ENCODE results near the gene DRAM2.

The DRAM2 gene

DNA sequence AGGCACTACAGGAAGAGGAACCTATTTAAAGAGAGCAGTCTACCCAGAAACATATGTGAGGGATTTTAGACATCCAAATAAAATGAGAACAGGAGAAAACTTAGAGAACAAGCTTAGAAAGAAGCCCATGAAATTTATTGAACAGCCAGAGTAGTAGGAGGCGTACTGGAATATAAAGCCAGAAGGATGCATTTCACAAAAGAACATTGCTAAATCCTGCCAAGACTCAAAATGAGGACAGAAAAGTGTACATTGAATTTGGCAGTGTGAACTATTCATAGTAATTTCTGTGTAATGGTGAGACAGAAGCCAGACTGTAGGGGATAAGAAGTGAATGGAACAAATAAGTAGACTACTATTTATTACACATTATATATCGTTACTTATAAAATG lies 22.6 kb upstream of the DRAM2 start:
- intact Hi-C loops (cut with DNase I; ENCODE audit: low total_unique reads), result no loop called here
- H3K9me3 ChIP-seq, result no peaks in the 10 kb centered on the region
- no peak overlapping the region for H3K4me3 ChIP-seq
- TF ChIP-seq, protein P1, sequence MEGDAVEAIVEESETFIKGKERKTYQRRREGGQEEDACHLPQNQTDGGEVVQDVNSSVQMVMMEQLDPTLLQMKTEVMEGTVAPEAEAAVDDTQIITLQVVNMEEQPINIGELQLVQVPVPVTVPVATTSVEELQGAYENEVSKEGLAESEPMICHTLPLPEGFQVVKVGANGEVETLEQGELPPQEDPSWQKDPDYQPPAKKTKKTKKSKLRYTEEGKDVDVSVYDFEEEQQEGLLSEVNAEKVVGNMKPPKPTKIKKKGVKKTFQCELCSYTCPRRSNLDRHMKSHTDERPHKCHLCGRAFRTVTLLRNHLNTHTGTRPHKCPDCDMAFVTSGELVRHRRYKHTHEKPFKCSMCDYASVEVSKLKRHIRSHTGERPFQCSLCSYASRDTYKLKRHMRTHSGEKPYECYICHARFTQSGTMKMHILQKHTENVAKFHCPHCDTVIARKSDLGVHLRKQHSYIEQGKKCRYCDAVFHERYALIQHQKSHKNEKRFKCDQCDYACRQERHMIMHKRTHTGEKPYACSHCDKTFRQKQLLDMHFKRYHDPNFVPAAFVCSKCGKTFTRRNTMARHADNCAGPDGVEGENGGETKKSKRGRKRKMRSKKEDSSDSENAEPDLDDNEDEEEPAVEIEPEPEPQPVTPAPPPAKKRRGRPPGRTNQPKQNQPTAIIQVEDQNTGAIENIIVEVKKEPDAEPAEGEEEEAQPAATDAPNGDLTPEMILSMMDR (IDR thresholded peaks at IDR 0.05), result no peak
- DNase-seq, result no peak
- peaks cover 27 to 40% (median 28%) of the 10 kb centered on the region in 3 donors for H3K36me3 ChIP-seq
- no peaks in the 10 kb centered on the region for H3K4me1 ChIP-seq
- H3K27ac ChIP-seq, result no peak overlapping the region
- H3K27me3 ChIP-seq, result no peaks in the 10 kb centered on the region

DNA sequence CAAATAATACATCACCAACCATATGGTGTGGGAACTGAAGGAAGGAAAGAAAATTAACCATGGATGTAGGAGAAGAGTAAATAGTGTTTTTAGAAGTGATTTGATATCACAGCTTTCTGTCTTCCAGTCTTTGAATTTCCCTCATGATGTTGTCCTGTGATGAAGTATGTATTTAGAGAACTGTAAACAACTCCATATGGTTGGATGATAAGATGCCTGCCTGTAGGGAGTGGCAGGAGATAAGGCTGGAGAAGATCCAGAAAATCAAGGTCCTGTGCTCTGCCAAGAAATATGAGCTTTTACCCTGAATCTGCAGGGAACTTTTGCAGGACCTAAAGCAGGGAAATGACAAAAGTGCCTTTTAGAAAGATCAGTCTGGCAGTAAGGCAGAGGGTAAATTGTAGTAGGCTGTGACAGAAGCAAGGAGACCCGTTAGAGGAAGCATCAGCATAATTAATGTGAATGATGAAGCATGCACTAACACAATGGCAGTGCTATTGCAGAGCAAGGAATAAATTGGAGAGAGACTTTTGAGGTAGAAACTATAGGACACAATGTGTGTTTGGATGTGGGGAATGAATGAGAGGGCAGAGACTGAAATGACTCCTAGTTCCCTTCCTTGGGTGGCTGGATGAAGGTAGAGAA lies 22.1 kb upstream of the DRAM2 start:
- no peaks in the 10 kb centered on the region for H3K9me3 ChIP-seq
- TF ChIP-seq, protein P1 (IDR thresholded peaks at IDR 0.05), result no peak
- no peak for DNase-seq
- no peaks in the 10 kb centered on the region for H3K4me1 ChIP-seq
- intact Hi-C loops (cut with DNase I; ENCODE audit: low total_unique reads), result no loop called here
- no peak overlapping the region for H3K4me3 ChIP-seq
- H3K27ac ChIP-seq, result no peak overlapping the region
- peaks cover 27 to 43% (median 29%) of the 10 kb centered on the region in 3 donors for H3K36me3 ChIP-seq
- H3K27me3 ChIP-seq, result no peaks in the 10 kb centered on the region

DNA sequence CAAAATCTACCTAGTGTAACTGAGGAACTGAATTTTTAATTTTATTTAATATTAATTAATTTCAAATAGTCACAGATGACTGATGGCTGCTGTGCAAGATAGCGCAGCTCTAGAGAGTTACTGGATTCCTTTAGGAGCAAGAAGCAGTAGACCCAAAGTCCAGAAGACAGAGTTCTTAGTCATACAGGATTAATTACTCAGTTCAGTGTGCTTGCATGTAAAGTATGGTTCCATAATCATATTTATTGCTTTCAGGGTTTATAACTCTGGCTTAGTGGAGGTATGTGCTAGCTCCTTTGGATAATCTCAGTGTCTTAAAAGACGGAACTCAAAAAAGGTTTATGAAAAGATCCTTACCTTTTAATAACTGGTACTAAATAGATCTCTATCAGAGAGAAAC lies 17.5 kb upstream of the DRAM2 start:
- TF ChIP-seq, protein P1 (IDR thresholded peaks at IDR 0.05), result no peak
- no peaks in the 10 kb centered on the region for H3K9me3 ChIP-seq
- H3K36me3 ChIP-seq, result peaks cover 30 to 49% (median 34%) of the 10 kb centered on the region in 3 donors
- no peak overlapping the region for H3K4me3 ChIP-seq
- H3K27me3 ChIP-seq, result no peaks in the 10 kb centered on the region
- no peak overlapping the region for H3K27ac ChIP-seq
- DNase-seq, result no peak
- intact Hi-C loops (cut with DNase I; ENCODE audit: low total_unique reads), result no loop called here
- no peaks in the 10 kb centered on the region for H3K4me1 ChIP-seq

DNA sequence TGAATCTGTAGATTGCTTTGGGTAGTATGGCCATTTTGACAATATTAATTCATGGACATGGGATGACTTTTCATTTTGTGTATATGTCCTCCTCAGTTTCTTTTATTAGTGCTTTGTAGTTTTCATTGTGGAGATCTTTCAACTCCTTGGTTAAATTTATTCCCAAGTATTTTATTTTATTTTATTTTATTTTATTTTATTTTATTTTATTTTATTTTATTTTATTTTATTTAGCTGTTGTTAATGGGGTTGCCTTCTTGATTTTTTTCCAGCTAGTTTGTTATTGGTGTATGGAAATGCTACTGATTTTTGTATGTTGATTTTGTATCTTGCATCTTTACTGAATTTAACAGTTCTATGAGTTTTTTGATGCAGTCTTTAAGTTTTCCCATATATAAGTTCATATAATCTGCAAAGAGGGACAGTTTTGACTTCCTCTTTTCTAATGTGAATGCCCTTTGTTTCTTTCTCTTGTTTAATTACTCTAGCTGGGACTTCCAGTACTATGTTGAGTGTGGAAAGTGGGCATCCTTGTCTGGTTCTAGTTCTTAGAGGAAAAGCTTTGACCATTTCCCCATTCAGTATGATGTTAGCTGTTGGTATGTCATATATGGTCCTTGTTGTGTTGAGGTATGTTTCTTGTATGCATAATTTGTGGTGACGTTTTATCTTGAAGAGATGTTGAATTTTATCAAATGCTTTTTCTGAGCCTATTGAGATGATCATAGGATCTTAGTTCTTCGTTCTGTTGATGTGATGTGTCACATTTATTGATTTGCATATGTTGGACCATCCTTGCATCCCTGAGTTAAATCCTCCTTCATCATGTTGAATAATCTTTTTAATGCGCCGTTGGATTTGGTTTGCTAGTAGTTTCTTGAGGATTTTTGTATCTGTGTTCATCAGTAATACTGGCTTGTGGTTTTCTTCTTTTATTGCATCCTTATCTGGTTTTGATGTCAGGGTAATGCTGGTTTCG lies 14.4 kb upstream of the DRAM2 start:
- H3K27me3 ChIP-seq, result no peaks in the 10 kb centered on the region
- H3K9me3 ChIP-seq, result no peaks in the 10 kb centered on the region
- H3K4me1 ChIP-seq, result no peaks in the 10 kb centered on the region
- no peak overlapping the region for H3K27ac ChIP-seq
- TF ChIP-seq, protein P1 (IDR thresholded peaks at IDR 0.05), result no peak
- no peak for DNase-seq
- H3K36me3 ChIP-seq, result peaks cover 21 to 56% (median 28%) of the 10 kb centered on the region in 3 donors
- H3K4me3 ChIP-seq, result no peak overlapping the region
- intact Hi-C loops (cut with DNase I; ENCODE audit: low total_unique reads), result no loop called here

DNA sequence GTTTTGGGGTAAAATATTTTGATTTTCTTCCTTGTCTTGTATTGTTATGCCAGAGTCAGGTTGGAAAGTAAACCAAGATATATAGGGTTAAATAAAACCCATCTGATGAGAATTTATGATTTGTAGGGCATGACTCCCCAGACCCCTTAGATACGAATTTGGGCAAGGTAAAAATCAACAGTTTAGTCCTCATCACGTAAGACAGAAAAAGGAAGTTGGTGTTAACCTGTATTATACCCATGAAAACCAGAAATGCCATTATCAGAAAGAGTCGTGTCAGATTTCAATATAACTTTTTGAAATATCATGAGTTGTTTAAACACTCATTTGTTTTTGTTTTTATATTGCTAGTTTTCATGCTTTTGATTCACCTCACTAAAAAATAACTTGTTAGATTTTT lies 11.9 kb upstream of the DRAM2 start:
- no peaks in the 10 kb centered on the region for H3K27me3 ChIP-seq
- no peaks in the 10 kb centered on the region for H3K4me1 ChIP-seq
- H3K4me3 ChIP-seq, result no peak overlapping the region
- H3K9me3 ChIP-seq, result no peaks in the 10 kb centered on the region
- TF ChIP-seq, protein P1 (IDR thresholded peaks at IDR 0.05), result no peak
- H3K27ac ChIP-seq, result no peak overlapping the region
- no peak for DNase-seq
- peaks cover 28 to 62% (median 30%) of the 10 kb centered on the region in 3 donors for H3K36me3 ChIP-seq
- intact Hi-C loops (cut with DNase I; ENCODE audit: low total_unique reads), result no loop called here
